Right atrium auricular region (tissue), 2 donors: ENCODE results near the gene BTC. TPM values are rescaled to one million over a fixed set of nuclear protein-coding genes. Genes with fewer than 3 reads are reported as not detected.

ENCODE experiments used
- DNase-seq: peaks from one replicate; pipeline ENCODE4 v3.0.0-alpha.2; 2019; ENCODE audit warnings: low spot score
- H3K27ac ChIP-seq, 2 donors: fragments of 200-600 bp; sonication (generic); 1 replicate in 1 of 2; 2 replicates in 1 of 2; pipeline ENCODE4 v1.5.1; 2016 to 2019
- H3K27me3 ChIP-seq, 2 donors: fragments of 200-600 bp; sonication (generic); one replicate each; pipeline versions ENCODE4 v1.5.1 to v1.6.0; 2017 to 2019
- H3K36me3 ChIP-seq: fragments of 200-600 bp; sonication (generic); one replicate; pipeline ENCODE4 v1.5.1; 2016
- H3K4me1 ChIP-seq, 2 donors: fragments of 200-600 bp; sonication (generic); one replicate each; pipeline versions ENCODE4 v1.5.1 to v1.6.0; 2017 to 2019
- H3K4me3 ChIP-seq, 2 donors: fragments of 200-600 bp; sonication (generic); 1 replicate in 1 of 2; 2 replicates in 1 of 2; pipeline ENCODE4 v1.5.1; 2017 to 2019; ENCODE audit warnings: mild to moderate bottlenecking in 1 of 2, moderate library complexity in 1 of 2
- H3K9me3 ChIP-seq, 2 donors: fragments of 200-600 bp; sonication (generic); one replicate each; pipeline ENCODE4 v1.5.1; 2019
- CTCF ChIP-seq, 2 donors: fragments of 200-600 bp; sonication (generic); IDR thresholded peaks; one replicate each; pipeline ENCODE4 v1.5.1; 2019; ENCODE audit warnings: antibody characterized with exemption in 2 of 2
- total RNA-seq, 2 donors: library from RNA; depleted of rRNA; stranded (reverse); fragments of >200 nt; gene quantifications; one replicate each; pipeline ENCODE4 v1.1.0, GENCODE V29; 2016

Gene BTC
- total RNA-seq, 2 donors from 2014 or later, result 0.12 TPM; not detected in 1

GRCh38 chr4:74796631-74797030 lies 2.3 kb upstream of the BTC start:
- TF ChIP-seq CTCF (IDR thresholded peaks at IDR 0.05), result no peak
- no peaks in the 10 kb centered on the region for H3K36me3 ChIP-seq

GRCh38 chr4:74793757-74794381 lies 454 bp downstream of the BTC start:
- Histone ChIP-seq H3K9me3 (no peaks in the 10 kb centered on the region), H3K36me3 (no peaks in the 10 kb centered on the region), H3K4me3 (peak overlapping the region; percentile 36 to 57), H3K27ac (no peak overlapping the region), H3K4me1 (peaks cover 0 to 7% of the 10 kb centered on the region in 2 donors), H3K27me3 (no peaks in the 10 kb centered on the region)
- TF ChIP-seq CTCF (IDR thresholded peaks at IDR 0.05), result peak in 1 of 2 donors; percentile 35
- DNase-seq, result no peak

More at GRCh38 chr4:74796631-74797030, 2.3 kb upstream of the BTC start:
- no peak overlapping the region for H3K4me3 ChIP-seq
- H3K27me3 ChIP-seq, result no peaks in the 10 kb centered on the region
- H3K9me3 ChIP-seq, result no peaks in the 10 kb centered on the region
- H3K4me1 ChIP-seq, result peaks cover 0 to 7% of the 10 kb centered on the region in 2 donors
- DNase-seq, result no peak
- no peak overlapping the region for H3K27ac ChIP-seq

DNA sequence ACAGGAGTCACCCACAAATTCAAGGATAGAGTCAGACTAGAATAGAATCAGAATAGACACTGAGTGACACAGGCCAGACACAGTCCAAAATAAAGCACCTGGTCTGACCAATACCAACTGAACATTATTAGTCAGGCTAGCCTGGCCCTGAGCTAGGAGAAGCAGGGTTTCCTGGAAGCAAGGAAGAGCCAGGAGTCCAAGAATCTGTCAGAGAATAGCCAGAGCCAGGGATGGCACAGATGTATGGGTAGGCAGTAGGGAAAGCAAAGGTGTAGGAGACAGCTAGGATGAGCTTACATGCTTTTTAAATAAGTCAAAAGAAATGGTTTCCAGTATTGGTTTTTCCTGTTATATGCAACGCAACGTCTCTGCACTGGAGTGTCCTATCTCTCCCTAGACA lies 3.7 kb downstream of the BTC start:
- Histone ChIP-seq H3K36me3 (no peaks in the 10 kb centered on the region), H3K4me1 (peaks cover 0 to 7% of the 10 kb centered on the region in 2 donors), H3K9me3 (no peaks in the 10 kb centered on the region), H3K27ac (no peak overlapping the region), H3K27me3 (no peaks in the 10 kb centered on the region), H3K4me3 (no peak overlapping the region)
- DNase-seq, result no peak
- no peak for TF ChIP-seq CTCF (IDR thresholded peaks at IDR 0.05)

- H3K27me3 ChIP-seq, result no peaks in the 10 kb centered on the region
- DNase-seq, result no peak
- no peak for TF ChIP-seq CTCF (IDR thresholded peaks at IDR 0.05)
- no peaks in the 10 kb centered on the region for H3K9me3 ChIP-seq
- H3K4me3 ChIP-seq, result no peak overlapping the region
- H3K27ac ChIP-seq, result no peak overlapping the region
- H3K4me1 ChIP-seq, result peaks cover 0 to 7% of the 10 kb centered on the region in 2 donors
- no peaks in the 10 kb centered on the region for H3K36me3 ChIP-seq
Observed at GRCh38 chr4:74789518-74789917, 4.8 kb downstream of the BTC start.

GRCh38 chr4:74777531-74777930 lies 16.8 kb downstream of the BTC start:
- Histone ChIP-seq H3K36me3 (no peaks in the 10 kb centered on the region), H3K9me3 (no peaks in the 10 kb centered on the region), H3K4me3 (no peak overlapping the region), H3K27me3 (no peaks in the 10 kb centered on the region), H3K27ac (no peak overlapping the region), H3K4me1 (no peaks in the 10 kb centered on the region)
- DNase-seq, result no peak
- no peak for TF ChIP-seq CTCF (IDR thresholded peaks at IDR 0.05)

DNA sequence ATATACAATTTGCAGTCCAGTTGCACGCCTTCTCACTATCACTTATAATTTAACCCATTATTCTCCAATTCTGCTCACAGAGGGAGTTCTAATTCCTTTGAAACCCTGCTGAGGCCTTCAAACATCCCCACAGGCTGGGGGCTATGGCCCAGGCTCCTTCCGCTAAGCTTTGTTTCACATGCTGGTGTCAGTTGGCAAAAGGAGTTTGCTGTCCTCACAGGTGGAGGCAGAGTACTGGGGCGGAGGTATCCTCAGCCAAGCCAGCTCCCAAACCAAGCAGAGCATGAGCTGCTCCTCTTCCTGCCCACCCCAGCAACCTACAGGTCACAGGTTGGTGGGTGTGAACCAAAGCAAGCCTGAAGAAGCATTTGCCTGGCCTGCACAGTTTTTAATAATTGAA lies 21.5 kb downstream of the BTC start:
- TF ChIP-seq CTCF (IDR thresholded peaks at IDR 0.05), result no peak
- H3K27me3 ChIP-seq, result no peaks in the 10 kb centered on the region
- H3K9me3 ChIP-seq, result no peaks in the 10 kb centered on the region
- H3K4me1 ChIP-seq, result no peaks in the 10 kb centered on the region
- H3K27ac ChIP-seq, result no peak overlapping the region
- no peak overlapping the region for H3K4me3 ChIP-seq
- no peak for DNase-seq
- no peaks in the 10 kb centered on the region for H3K36me3 ChIP-seq
